AG04450 (cell line): ENCODE results near the gene CCT8L2. TPM values are rescaled to one million over a fixed set of nuclear protein-coding genes. Genes with fewer than 3 reads are reported as not detected.
"Not testable (repeated sequence)": the region's sequence is repeated elsewhere in the genome, so short reads cannot be mapped to it uniquely, and the experiment has no call there.

Experiments used
- CTCF ChIA-PET: fragments of 300-600, 350-600 bp; formaldehyde crosslinking; extraction: SDS; loops from one replicate; lab custom pipeline; 2022; ENCODE audit warnings: antibody characterized with exemption, inconsistent platforms; lab: Charles Lee
- POLR2A ChIA-PET: fragments of 350-600 bp; formaldehyde crosslinking; extraction: SDS; loops from one replicate; lab custom pipeline; 2021; ENCODE audit warnings: antibody characterized with exemption, inconsistent platforms; lab: Yijun Ruan, JAX
- DNase-seq: peaks from one replicate; pipeline ENCODE4 v3.0.0-alpha.2; 2011; ENCODE audit warnings: low read depth, low spot score
- H3K27ac ChIP-seq: one replicate; pipeline ENCODE4 v1.5.1; 2012; ENCODE audit warnings: low read depth, low read length, control low read depth
- H3K27me3 ChIP-seq: one replicate; pipeline ENCODE4 v1.6.0; 2012; ENCODE audit warnings: low read length; ENCODE audit not compliant: control insufficient read depth, insufficient read depth
- H3K4me3 ChIP-seq: 2 replicates; pipeline ENCODE4 v1.5.1; 2011; ENCODE audit warnings: mild to moderate bottlenecking, low read depth, low read length, control low read depth
- H3K9me3 ChIP-seq: 2 replicates; pipeline ENCODE4 v1.5.1; 2012; ENCODE audit warnings: low read length; ENCODE audit not compliant: control insufficient read depth, insufficient read depth
- CTCF ChIP-seq: IDR thresholded peaks from 2 replicates; pipeline ENCODE4 v1.5.1; 2011; ENCODE audit warnings: low read depth, low read length, control low read depth, inconsistent platforms
- polyA plus RNA-seq: library from polyadenylated mRNA; depleted of rRNA; stranded (reverse); fragments of >200 nt; gene quantifications from 2 replicates; pipeline ENCODE4 v1.2.3, GENCODE V29; 2011

CCT8L2 gene
- polyA plus RNA-seq, 1 experiment = not detected

GRCh38 chr22:16564837-16565584, 27.6 kb downstream of the CCT8L2 start:
- CTCF ChIA-PET, H3K27me3 ChIP-seq, POLR2A ChIA-PET, H3K27ac ChIP-seq, H3K4me3 ChIP-seq, DNase-seq: not testable (repeated sequence)
- peaks cover 84% of the 10 kb centered on the region for H3K9me3 ChIP-seq

- H3K4me3 ChIP-seq = no peak overlapping the region
- no peaks in the 10 kb centered on the region for H3K27me3 ChIP-seq
- H3K9me3 ChIP-seq = peaks cover 96% of the 10 kb centered on the region
- POLR2A ChIA-PET = no interaction called here
- no peak for DNase-seq
- H3K27ac ChIP-seq = no peak overlapping the region
- CTCF ChIA-PET = no interaction called here
- TF ChIP-seq CTCF = no peak
These were observed 28.8 kb downstream of the CCT8L2 start for GRCh38 chr22:16563555-16564520.

- no peak overlapping the region for H3K27ac ChIP-seq
- H3K9me3 ChIP-seq = peaks cover 100% of the 10 kb centered on the region
- H3K27me3 ChIP-seq = no peaks in the 10 kb centered on the region
- ChIA-PET CTCF (no interaction called here), POLR2A (no interaction called here)
- DNase-seq = no peak
- TF ChIP-seq CTCF = no peak
- H3K4me3 ChIP-seq = no peak overlapping the region
These were observed 29.7 kb downstream of the CCT8L2 start for GRCh38 chr22:16562711-16563554.

GRCh38 chr22:16561093-16561658, 31.4 kb downstream of the CCT8L2 start:
- H3K27ac ChIP-seq, CTCF ChIA-PET, H3K27me3 ChIP-seq, H3K4me3 ChIP-seq, POLR2A ChIA-PET, DNase-seq: not testable (repeated sequence)
- H3K9me3 ChIP-seq = peaks cover 91% of the 10 kb centered on the region

- H3K27me3 ChIP-seq, DNase-seq, H3K27ac ChIP-seq, POLR2A ChIA-PET, H3K4me3 ChIP-seq, CTCF ChIA-PET: not testable (repeated sequence)
- H3K9me3 ChIP-seq = peaks cover 86% of the 10 kb centered on the region
These were observed 32.0 kb downstream of the CCT8L2 start for GRCh38 chr22:16560651-16561050.

- H3K9me3 ChIP-seq = peaks cover 79% of the 10 kb centered on the region
- H3K27ac ChIP-seq, POLR2A ChIA-PET, H3K4me3 ChIP-seq, DNase-seq, H3K27me3 ChIP-seq, CTCF ChIA-PET: not testable (repeated sequence)
These were observed 32.6 kb downstream of the CCT8L2 start for GRCh38 chr22:16559996-16560395.
